Measurements from ENCODE around the gene PSME1. TPM values are rescaled to one million over a fixed set of nuclear protein-coding genes. Genes with fewer than 3 reads are reported as not detected.

The PSME1 gene
- total and polyA plus RNA-seq, 2 of the 13 experiments (the other 11 are each of a cell fraction or from before 2014, with no cell fraction given), result 159 to 608 TPM

GRCh38 chr14:24096545-24097181 lies 39.3 kb upstream of the PSME1 start (continued):
- TF ChIP-seq LBX2 (CRISPR knock-in tag; IDR thresholded peaks at IDR 0.05; ENCODE audit: borderline replicate concordance) (0 out of 2 replicates have a peak, but pooled peaks have one; percentile 58), ZNF781 (CRISPR knock-in tag; IDR thresholded peaks at IDR 0.05; ENCODE audit: borderline replicate concordance, not compliant biosample characterization) (peak; percentile 60), NAIF1 (CRISPR knock-in tag; IDR thresholded peaks at IDR 0.05; ENCODE audit: borderline replicate concordance) (no peak), BRD4 (CRISPR knock-in tag; IDR thresholded peaks at IDR 0.05) (0 out of 2 replicates have a peak, but pooled peaks have one; percentile 62), EP300 (IDR thresholded peaks at IDR 0.05; ENCODE audit: low read depth in 2 of 2, low read length in 2 of 2) (no peak), EP300 (CRISPR knock-in tag; IDR thresholded peaks at IDR 0.05; ENCODE audit: borderline replicate concordance) (0 out of 2 replicates have a peak, but pooled peaks have one; percentile 19), ZNF264 (CRISPR knock-in tag; IDR thresholded peaks at IDR 0.05) (no peak), ZNF333 (CRISPR knock-in tag; IDR thresholded peaks at IDR 0.05; ENCODE audit: borderline replicate concordance) (peak; percentile 90; the same call in 1 of the 2 replicates), NR2F1 (CRISPR knock-in tag; IDR thresholded peaks at IDR 0.05) (no peak), PHF8 (CRISPR knock-in tag; IDR thresholded peaks at IDR 0.05) (peak; percentile 37), ZNF839 (CRISPR knock-in tag; IDR thresholded peaks at IDR 0.05; ENCODE audit: borderline replicate concordance) (peak; percentile 23; the same call in 1 of the 2 replicates), MED8 (CRISPR knock-in tag; IDR thresholded peaks at IDR 0.05; ENCODE audit: insufficient replicate concordance) (no peak), ZNF101 (CRISPR knock-in tag; IDR thresholded peaks at IDR 0.05; ENCODE audit: borderline replicate concordance, low read depth) (no peak), ZMYM4 (CRISPR knock-in tag; IDR thresholded peaks at IDR 0.05) (no peak), ZBTB38 (CRISPR knock-in tag; IDR thresholded peaks at IDR 0.05) (0 out of 2 replicates have a peak, but pooled peaks have one; percentile 21), ZNF605 (CRISPR knock-in tag; IDR thresholded peaks at IDR 0.05) (0 out of 2 replicates have a peak, but pooled peaks have one; percentile 26), SPEN (CRISPR knock-in tag; IDR thresholded peaks at IDR 0.05; ENCODE audit: low read depth) (peak; percentile 44; the same call in 1 of the 2 replicates), ZNF121 (CRISPR knock-in tag; IDR thresholded peaks at IDR 0.05) (no peak)
- TF ChIP-seq, protein P1, sequence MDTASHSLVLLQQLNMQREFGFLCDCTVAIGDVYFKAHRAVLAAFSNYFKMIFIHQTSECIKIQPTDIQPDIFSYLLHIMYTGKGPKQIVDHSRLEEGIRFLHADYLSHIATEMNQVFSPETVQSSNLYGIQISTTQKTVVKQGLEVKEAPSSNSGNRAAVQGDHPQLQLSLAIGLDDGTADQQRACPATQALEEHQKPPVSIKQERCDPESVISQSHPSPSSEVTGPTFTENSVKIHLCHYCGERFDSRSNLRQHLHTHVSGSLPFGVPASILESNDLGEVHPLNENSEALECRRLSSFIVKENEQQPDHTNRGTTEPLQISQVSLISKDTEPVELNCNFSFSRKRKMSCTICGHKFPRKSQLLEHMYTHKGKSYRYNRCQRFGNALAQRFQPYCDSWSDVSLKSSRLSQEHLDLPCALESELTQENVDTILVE (CRISPR knock-in tag; IDR thresholded peaks at IDR 0.05), result no peak
- TF ChIP-seq, protein P2, sequence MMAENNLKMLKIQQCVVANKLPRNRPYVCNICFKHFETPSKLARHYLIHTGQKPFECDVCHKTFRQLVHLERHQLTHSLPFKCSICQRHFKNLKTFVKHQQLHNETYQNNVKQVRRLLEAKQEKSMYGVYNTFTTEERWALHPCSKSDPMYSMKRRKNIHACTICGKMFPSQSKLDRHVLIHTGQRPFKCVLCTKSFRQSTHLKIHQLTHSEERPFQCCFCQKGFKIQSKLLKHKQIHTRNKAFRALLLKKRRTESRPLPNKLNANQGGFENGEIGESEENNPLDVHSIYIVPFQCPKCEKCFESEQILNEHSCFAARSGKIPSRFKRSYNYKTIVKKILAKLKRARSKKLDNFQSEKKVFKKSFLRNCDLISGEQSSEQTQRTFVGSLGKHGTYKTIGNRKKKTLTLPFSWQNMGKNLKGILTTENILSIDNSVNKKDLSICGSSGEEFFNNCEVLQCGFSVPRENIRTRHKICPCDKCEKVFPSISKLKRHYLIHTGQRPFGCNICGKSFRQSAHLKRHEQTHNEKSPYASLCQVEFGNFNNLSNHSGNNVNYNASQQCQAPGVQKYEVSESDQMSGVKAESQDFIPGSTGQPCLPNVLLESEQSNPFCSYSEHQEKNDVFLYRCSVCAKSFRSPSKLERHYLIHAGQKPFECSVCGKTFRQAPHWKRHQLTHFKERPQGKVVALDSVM (CRISPR knock-in tag; IDR thresholded peaks at IDR 0.05), result no peak
- TF ChIP-seq, protein P3, sequence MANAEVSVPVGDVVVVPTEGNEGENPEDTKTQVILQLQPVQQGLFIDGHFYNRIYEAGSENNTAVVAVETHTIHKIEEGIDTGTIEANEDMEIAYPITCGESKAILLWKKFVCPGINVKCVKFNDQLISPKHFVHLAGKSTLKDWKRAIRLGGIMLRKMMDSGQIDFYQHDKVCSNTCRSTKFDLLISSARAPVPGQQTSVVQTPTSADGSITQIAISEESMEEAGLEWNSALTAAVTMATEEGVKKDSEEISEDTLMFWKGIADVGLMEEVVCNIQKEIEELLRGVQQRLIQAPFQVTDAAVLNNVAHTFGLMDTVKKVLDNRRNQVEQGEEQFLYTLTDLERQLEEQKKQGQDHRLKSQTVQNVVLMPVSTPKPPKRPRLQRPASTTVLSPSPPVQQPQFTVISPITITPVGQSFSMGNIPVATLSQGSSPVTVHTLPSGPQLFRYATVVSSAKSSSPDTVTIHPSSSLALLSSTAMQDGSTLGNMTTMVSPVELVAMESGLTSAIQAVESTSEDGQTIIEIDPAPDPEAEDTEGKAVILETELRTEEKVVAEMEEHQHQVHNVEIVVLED (CRISPR knock-in tag; IDR thresholded peaks at IDR 0.05; ENCODE audit: borderline replicate concordance), result no peak
- TF ChIP-seq, protein P4, sequence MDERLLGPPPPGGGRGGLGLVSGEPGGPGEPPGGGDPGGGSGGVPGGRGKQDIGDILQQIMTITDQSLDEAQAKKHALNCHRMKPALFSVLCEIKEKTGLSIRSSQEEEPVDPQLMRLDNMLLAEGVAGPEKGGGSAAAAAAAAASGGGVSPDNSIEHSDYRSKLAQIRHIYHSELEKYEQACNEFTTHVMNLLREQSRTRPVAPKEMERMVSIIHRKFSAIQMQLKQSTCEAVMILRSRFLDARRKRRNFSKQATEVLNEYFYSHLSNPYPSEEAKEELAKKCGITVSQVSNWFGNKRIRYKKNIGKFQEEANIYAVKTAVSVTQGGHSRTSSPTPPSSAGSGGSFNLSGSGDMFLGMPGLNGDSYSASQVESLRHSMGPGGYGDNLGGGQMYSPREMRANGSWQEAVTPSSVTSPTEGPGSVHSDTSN (CRISPR knock-in tag; IDR thresholded peaks at IDR 0.05), result no peak

Measured in HepG2 (cell line).